Activated naive CD4-positive, alpha-beta T cell treated with anti-CD3 and anti-CD28 coated beads, Interleukin-2, amount 10 ng/mL, durations not matched to agents 7 days and 5 days (primary cell): Measurements from ENCODE around the gene PALM2AKAP2.
"Not testable (repeated sequence)": the region's sequence is repeated elsewhere in the genome, so short reads cannot be mapped to it uniquely, and the experiment has no call there.

Experiments used
- CTCF ChIA-PET: fragments of 350-600 bp; sonication (Branson Sonifier 250); formaldehyde crosslinking; loops from one replicate; lab custom pipeline; 2021; ENCODE audit warnings: antibody characterized with exemption; lab: Charles Lee
- DNase-seq: peaks from one replicate; pipeline ENCODE4 v3.0.0-alpha.2; 2020
- H3K27ac Mint-ChIP-seq: one replicate; pipeline ENCODE4 v1.8.0; 2021; ENCODE audit warnings: mild to moderate bottlenecking, moderate library complexity, mixed read lengths
- H3K27me3 Mint-ChIP-seq: one replicate; pipeline ENCODE4 v1.8.0; 2021; ENCODE audit warnings: mild to moderate bottlenecking, mixed read lengths
- H3K36me3 Mint-ChIP-seq: one replicate; pipeline ENCODE4 v1.8.0; 2021; ENCODE audit warnings: mixed read lengths
- H3K4me1 Mint-ChIP-seq: one replicate; pipeline ENCODE4 v1.8.0; 2021; ENCODE audit warnings: mixed read lengths
- H3K4me3 Mint-ChIP-seq: one replicate; pipeline ENCODE4 v1.8.0; 2021; ENCODE audit warnings: mild to moderate bottlenecking, moderate library complexity, mixed read lengths
- H3K9me3 Mint-ChIP-seq: one replicate; pipeline ENCODE4 v1.8.0; 2021; ENCODE audit warnings: mixed read lengths

PALM2AKAP2 gene

GRCh38 chr9:109805050-109805449, 25.1 kb downstream of the PALM2AKAP2 start:
- CTCF ChIA-PET: interaction anchor here (2.2 kb wide), 1 partner anchor 13 kb away, joined by 7 read pairs; no protein-coding TSS in a partner anchor
- Mint-ChIP-seq H3K4me3 (no peak overlapping the region), H3K9me3 (peaks cover 4% of the 10 kb centered on the region), H3K27ac (no peak overlapping the region), H3K4me1 (no peaks in the 10 kb centered on the region), H3K36me3 (no peaks in the 10 kb centered on the region), H3K27me3 (peaks cover 19% of the 10 kb centered on the region)
- DNase-seq: no peak

- CTCF ChIA-PET: interaction anchor here (0.7 to 1.2 kb wide), 3 partner anchors 10 to 816 kb away, joined by 3 to 5 read pairs (median 3); no protein-coding TSS in a partner anchor
- H3K9me3 Mint-ChIP-seq: peaks cover 4% of the 10 kb centered on the region
- no peaks in the 10 kb centered on the region for H3K36me3 Mint-ChIP-seq
- DNase-seq: no peak
- no peaks in the 10 kb centered on the region for H3K4me1 Mint-ChIP-seq
- H3K4me3 Mint-ChIP-seq: no peak overlapping the region
- H3K27ac Mint-ChIP-seq: no peak overlapping the region
- peaks cover 26% of the 10 kb centered on the region for H3K27me3 Mint-ChIP-seq
Observed at GRCh38 chr9:109806506-109807115, 26.6 kb downstream of the PALM2AKAP2 start.

- CTCF ChIA-PET: no interaction called here
- Mint-ChIP-seq H3K36me3 (no peaks in the 10 kb centered on the region), H3K4me3 (no peak overlapping the region), H3K9me3 (peaks cover 4% of the 10 kb centered on the region), H3K27ac (no peak overlapping the region), H3K27me3 (peaks cover 22% of the 10 kb centered on the region), H3K4me1 (no peaks in the 10 kb centered on the region)
- no peak for DNase-seq
Observed at GRCh38 chr9:109811876-109812275, 31.9 kb downstream of the PALM2AKAP2 start.

- H3K27me3 Mint-ChIP-seq: peaks cover 22% of the 10 kb centered on the region
- peaks cover 4% of the 10 kb centered on the region for H3K9me3 Mint-ChIP-seq
- CTCF ChIA-PET: no interaction called here
- no peaks in the 10 kb centered on the region for H3K36me3 Mint-ChIP-seq
- no peak for DNase-seq
- no peak overlapping the region for H3K4me3 Mint-ChIP-seq
- H3K4me1 Mint-ChIP-seq: no peaks in the 10 kb centered on the region
- no peak overlapping the region for H3K27ac Mint-ChIP-seq
Observed at GRCh38 chr9:109812331-109812730, 32.3 kb downstream of the PALM2AKAP2 start.

- no peaks in the 10 kb centered on the region for H3K4me1 Mint-ChIP-seq
- no peak overlapping the region for H3K4me3 Mint-ChIP-seq
- no peak for DNase-seq
- CTCF ChIA-PET: no interaction called here
- H3K9me3 Mint-ChIP-seq: peaks cover 4% of the 10 kb centered on the region
- H3K27ac Mint-ChIP-seq: no peak overlapping the region
- peaks cover 22% of the 10 kb centered on the region for H3K27me3 Mint-ChIP-seq
- no peaks in the 10 kb centered on the region for H3K36me3 Mint-ChIP-seq
Observed at GRCh38 chr9:109812818-109813281, 32.9 kb downstream of the PALM2AKAP2 start.

DNA sequence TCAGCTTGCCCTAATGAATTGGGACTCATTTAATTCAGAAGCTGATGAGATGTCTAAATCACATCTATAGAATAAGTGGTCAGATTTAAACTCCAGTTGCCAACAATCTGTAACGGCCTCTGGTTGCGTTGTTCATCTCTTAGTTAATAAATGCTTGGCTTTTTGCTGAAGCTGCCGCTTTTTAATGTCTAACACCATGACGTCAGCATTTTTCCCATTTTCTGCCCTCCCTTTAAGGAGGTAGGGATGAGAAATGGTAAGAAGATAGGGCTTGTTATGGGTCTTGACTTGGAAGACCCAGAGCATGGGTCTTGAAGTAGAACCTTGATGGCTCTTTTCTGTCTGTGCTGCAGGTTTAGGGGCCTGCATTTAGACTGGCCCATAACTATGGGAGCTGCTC, 33.3 kb downstream of the PALM2AKAP2 start:
- Mint-ChIP-seq H3K27me3 (peaks cover 19% of the 10 kb centered on the region), H3K4me1 (no peaks in the 10 kb centered on the region), H3K36me3 (no peaks in the 10 kb centered on the region), H3K27ac (no peak overlapping the region), H3K9me3 (peaks cover under 1% of the 10 kb centered on the region), H3K4me3 (no peak overlapping the region)
- CTCF ChIA-PET: no interaction called here
- DNase-seq: no peak

DNA sequence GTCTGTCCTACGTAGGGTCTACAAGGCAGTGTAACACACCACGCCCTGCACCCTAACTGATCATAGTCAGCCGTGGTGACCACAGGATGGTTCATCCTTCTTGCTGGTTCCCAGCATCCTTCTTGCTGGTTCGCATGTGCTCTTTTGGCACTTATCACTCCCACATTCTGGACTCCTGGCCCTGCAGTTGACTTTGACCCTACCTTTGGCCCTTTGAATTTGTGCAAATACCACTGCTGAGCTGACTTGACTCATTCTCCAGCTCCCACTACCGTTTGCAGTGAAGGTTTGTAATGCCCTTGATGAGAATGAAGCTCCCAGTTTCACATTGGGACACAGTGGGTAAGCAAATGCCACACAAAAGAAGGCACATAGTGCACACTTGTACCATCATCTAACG, 33.8 kb downstream of the PALM2AKAP2 start:
- no peaks in the 10 kb centered on the region for H3K9me3 Mint-ChIP-seq
- H3K27me3 Mint-ChIP-seq: peaks cover 18% of the 10 kb centered on the region
- H3K27ac Mint-ChIP-seq: no peak overlapping the region
- H3K4me1 Mint-ChIP-seq: no peaks in the 10 kb centered on the region
- H3K4me3 Mint-ChIP-seq: no peak overlapping the region
- CTCF ChIA-PET: no interaction called here
- DNase-seq: no peak
- no peaks in the 10 kb centered on the region for H3K36me3 Mint-ChIP-seq

- Mint-ChIP-seq H3K27ac (no peak overlapping the region), H3K4me3 (no peak overlapping the region), H3K9me3 (no peaks in the 10 kb centered on the region), H3K27me3 (peaks cover 12% of the 10 kb centered on the region), H3K4me1 (no peaks in the 10 kb centered on the region), H3K36me3 (no peaks in the 10 kb centered on the region)
- CTCF ChIA-PET: interaction anchor here (2.0 to 4.8 kb wide), 2 partner anchors 241 to 402 kb away, joined by 5 to 30 read pairs; no protein-coding TSS in a partner anchor
- DNase-seq: no peak
Observed at GRCh38 chr9:109815366-109815947, 35.5 kb downstream of the PALM2AKAP2 start.

DNA sequence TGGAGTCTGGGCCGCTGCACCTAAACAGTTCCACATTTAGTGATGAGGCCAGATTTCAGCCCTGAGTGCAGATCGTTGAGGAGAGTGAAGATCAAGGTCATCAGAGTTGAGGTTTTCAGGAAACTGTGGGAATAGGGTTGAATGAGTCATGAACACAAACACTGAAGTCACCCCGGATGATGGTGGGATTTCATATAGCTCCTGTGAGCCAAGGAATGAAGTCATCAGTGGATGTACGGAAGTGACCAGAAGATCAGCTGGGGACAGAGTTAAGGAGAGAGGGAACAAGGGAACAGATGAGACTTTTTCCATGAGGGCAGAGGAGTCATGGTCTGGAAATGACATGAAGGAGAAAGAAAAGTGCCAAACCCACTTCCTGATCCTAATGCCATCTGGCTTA, 36.5 kb downstream of the PALM2AKAP2 start:
- Mint-ChIP-seq H3K9me3 (no peaks in the 10 kb centered on the region), H3K4me1 (no peaks in the 10 kb centered on the region), H3K36me3 (no peaks in the 10 kb centered on the region), H3K27ac (no peak overlapping the region), H3K4me3 (no peak overlapping the region), H3K27me3 (peaks cover 7% of the 10 kb centered on the region)
- CTCF ChIA-PET: interaction anchor here (0.6 to 4.8 kb wide), 9 partner anchors 10 to 807 kb away, joined by 3 to 30 read pairs (median 4); no protein-coding TSS in a partner anchor
- DNase-seq: no peak

DNA sequence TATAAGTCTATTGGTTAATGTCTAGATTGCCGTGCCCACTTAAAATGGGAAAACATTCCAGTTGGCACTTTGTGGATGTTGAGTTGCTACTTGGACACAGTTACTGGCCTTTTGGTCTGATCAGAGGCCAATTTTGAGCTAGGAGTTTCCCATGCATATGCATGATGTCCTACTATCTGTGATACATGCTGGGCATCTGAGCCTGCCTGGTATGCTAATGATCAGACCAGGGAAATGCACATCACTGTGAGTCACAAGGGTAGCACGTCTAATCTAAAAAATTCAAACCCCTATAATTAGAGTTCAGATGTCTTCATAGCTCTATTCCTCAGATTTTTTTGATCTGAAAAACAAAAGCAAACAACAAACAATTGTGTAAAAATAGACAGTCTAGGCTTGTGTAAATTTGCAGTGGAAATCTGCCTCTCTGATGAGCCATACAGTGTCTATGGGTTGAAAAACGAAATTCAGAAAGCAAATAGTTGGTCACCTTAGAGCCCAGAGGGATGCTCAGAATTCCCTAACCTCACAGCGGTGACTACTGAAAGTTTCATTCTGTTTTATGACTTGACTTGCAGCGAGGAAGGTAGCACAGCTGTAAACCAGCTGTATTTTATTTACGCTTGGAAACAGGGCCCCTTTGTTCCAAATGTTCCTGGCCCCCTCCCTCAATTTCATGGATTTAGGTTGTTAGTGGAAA, 37.3 kb downstream of the PALM2AKAP2 start:
- no peak overlapping the region for H3K4me3 Mint-ChIP-seq
- no peaks in the 10 kb centered on the region for H3K9me3 Mint-ChIP-seq
- peaks cover 2% of the 10 kb centered on the region for H3K27me3 Mint-ChIP-seq
- no peaks in the 10 kb centered on the region for H3K4me1 Mint-ChIP-seq
- DNase-seq: no peak
- H3K27ac Mint-ChIP-seq: no peak overlapping the region
- no peaks in the 10 kb centered on the region for H3K36me3 Mint-ChIP-seq
- CTCF ChIA-PET: interaction anchor here (0.6 to 4.8 kb wide), 18 partner anchors 11 to 1990 kb away, joined by 3 to 30 read pairs (median 5); no protein-coding TSS in a partner anchor

DNA sequence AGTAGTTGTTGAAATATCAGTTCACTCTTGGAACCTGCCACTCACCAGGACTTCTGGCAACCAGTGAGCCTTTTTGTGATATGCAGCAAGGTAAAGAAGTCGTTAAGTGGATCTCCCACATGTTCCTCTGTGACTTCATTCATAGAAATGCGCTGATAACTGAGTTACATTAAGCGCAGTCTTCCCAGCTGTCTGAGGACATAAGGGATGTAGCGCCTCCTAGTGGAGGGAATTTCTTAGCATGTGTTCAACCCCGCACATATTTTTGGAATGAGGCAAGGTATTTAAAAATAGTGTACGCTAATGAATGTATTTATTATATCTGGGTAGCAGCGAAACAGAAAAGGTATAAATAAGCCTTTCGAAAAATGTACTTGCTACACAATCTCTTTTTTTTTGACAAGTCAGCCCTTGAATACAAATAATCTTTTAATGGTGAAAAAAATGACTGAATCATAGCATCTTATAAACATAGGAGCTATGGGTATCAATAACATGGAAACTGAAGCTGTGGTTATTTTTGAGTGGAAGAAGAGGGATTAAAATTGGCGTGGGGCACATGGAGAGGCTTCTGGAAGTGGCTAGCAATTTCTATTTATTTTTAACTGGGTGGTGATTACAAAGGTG, 38.0 kb downstream of the PALM2AKAP2 start:
- CTCF ChIA-PET: interaction anchor here (0.7 to 4.8 kb wide), 13 partner anchors 11 to 1989 kb away, joined by 3 to 30 read pairs (median 5); no protein-coding TSS in a partner anchor
- Mint-ChIP-seq H3K27ac (no peak overlapping the region), H3K9me3 (no peaks in the 10 kb centered on the region), H3K36me3 (no peaks in the 10 kb centered on the region), H3K4me1 (no peaks in the 10 kb centered on the region), H3K27me3 (no peaks in the 10 kb centered on the region), H3K4me3 (no peak overlapping the region)
- peak; percentile 59 for DNase-seq

DNA sequence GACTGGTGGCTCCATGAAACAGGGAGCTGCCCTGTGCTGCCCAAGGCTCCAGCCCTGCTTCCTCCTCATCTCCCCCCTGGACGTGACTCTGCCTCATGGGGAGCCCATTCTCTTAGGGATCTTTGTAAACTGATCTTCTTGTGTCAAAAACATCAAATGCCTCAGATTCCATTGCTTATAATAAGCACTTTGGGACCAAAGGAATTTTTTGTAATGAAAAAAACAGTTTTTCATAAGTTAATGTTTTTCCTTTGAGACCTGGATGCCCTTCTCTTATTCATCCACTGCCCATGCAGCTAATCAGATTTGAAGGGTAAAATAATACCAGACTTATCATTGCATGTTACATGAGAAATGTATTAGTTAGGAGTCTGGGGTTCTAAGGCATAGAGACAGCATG, 41.7 kb downstream of the PALM2AKAP2 start:
- CTCF ChIA-PET: interaction anchor here (1.5 kb wide), 1 partner anchor 11 kb away, joined by 3 read pairs; no protein-coding TSS in a partner anchor
- H3K4me1 Mint-ChIP-seq: no peaks in the 10 kb centered on the region
- no peak for DNase-seq
- H3K27me3 Mint-ChIP-seq: peaks cover 4% of the 10 kb centered on the region
- no peak overlapping the region for H3K27ac Mint-ChIP-seq
- no peaks in the 10 kb centered on the region for H3K36me3 Mint-ChIP-seq
- no peaks in the 10 kb centered on the region for H3K9me3 Mint-ChIP-seq
- H3K4me3 Mint-ChIP-seq: no peak overlapping the region

DNA sequence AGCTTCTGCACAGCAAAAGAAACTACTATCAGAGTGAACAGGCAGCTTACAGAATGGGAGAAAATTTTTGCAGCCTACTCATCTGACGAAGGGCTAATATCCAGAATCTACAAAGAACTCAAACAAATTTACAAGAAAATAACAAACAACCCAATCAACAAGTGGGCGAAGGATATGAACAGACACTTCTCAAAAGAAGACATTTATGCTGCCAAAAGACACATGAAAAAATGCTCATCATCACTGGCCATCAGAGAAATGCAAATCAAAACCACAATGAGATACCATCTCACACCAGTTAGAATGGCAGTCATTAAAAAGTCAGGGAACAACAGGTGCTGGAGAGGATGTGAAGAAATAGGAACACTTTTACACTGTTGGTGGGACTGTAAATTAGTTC, 45.4 kb downstream of the PALM2AKAP2 start:
- H3K27me3 Mint-ChIP-seq, H3K4me1 Mint-ChIP-seq, H3K36me3 Mint-ChIP-seq, H3K9me3 Mint-ChIP-seq, CTCF ChIA-PET, H3K4me3 Mint-ChIP-seq, DNase-seq, H3K27ac Mint-ChIP-seq: not testable (repeated sequence)

- H3K4me3 Mint-ChIP-seq: no peak overlapping the region
- no peaks in the 10 kb centered on the region for H3K9me3 Mint-ChIP-seq
- H3K27ac Mint-ChIP-seq: no peak overlapping the region
- H3K36me3 Mint-ChIP-seq: no peaks in the 10 kb centered on the region
- no peak for DNase-seq
- H3K4me1 Mint-ChIP-seq: no peaks in the 10 kb centered on the region
- H3K27me3 Mint-ChIP-seq: peaks cover 8% of the 10 kb centered on the region
- CTCF ChIA-PET: no interaction called here
Observed at GRCh38 chr9:109826559-109826958, 46.6 kb downstream of the PALM2AKAP2 start.
